ENCODE data around the gene EMP1. TPM values are rescaled to one million over a fixed set of nuclear protein-coding genes. Genes with fewer than 3 reads are reported as not detected.
A peak's percentile ranks its signal among the peaks of the same experiment; 100 is the strongest.

EMP1 gene
- total RNA-seq, 1 experiment from 2014 or later, result 0.63 TPM

GRCh38 chr12:13268581-13268980 is 72.1 kb downstream of the EMP1 start:
- Histone ChIP-seq H3K27ac (ENCODE audit: insufficient read length, low read depth, low read length) (no peak overlapping the region), H4K91ac (ENCODE audit: insufficient read length, low read depth, low read length) (no peak overlapping the region), H2BK15ac (ENCODE audit: low read depth, low read length) (no peak overlapping the region), H2BK12ac (ENCODE audit: insufficient read length, low read depth, low read length) (no peak overlapping the region), H4K8ac (replicated peaks; ENCODE audit: insufficient read length, low read depth, low read length) (no peak overlapping the region), H3K27me3 (ENCODE audit: insufficient read depth, low read length) (no peaks in the 10 kb centered on the region), H2AFZ (ENCODE audit: low read length) (no peak overlapping the region), H2BK20ac (ENCODE audit: low read depth, low read length, poor library complexity, severe bottlenecking) (no peak overlapping the region), H3K79me1 (ENCODE audit: insufficient read depth, low read depth, low read length, poor library complexity, severe bottlenecking) (no peaks in the 10 kb centered on the region), H2AK5ac (ENCODE audit: insufficient read length, low read length) (no peak overlapping the region), H3K23ac (ENCODE audit: insufficient read length, low read depth, low read length) (no peak overlapping the region), H3K4me2 (ENCODE audit: insufficient read depth, insufficient read length, low read length) (no peak overlapping the region), H3K9me3 (ENCODE audit: control insufficient read depth, low read depth, low read length) (no peaks in the 10 kb centered on the region), H3K4me1 (ENCODE audit: insufficient read depth, low read length) (no peaks in the 10 kb centered on the region), H2BK120ac (ENCODE audit: low read depth, low read length, poor library complexity, severe bottlenecking) (no peak overlapping the region), H3K4ac (ENCODE audit: low read depth, low read length) (no peak overlapping the region), H4K20me1 (ENCODE audit: control insufficient read depth, insufficient read depth, insufficient read length) (no peaks in the 10 kb centered on the region), H3K56ac (ENCODE audit: insufficient read length, low read depth, low read length) (no peak overlapping the region), H3K79me2 (ENCODE audit: insufficient read depth, low read length) (no peaks in the 10 kb centered on the region), H3T11ph (ENCODE audit: low read length) (no peak overlapping the region), H4K5ac (ENCODE audit: insufficient read length, low read depth, low read length) (no peak overlapping the region), H2BK5ac (ENCODE audit: insufficient read length, low read length) (no peak overlapping the region), H3K23me2 (ENCODE audit: insufficient read length, low read depth, low read length, poor library complexity, severe bottlenecking) (no peaks in the 10 kb centered on the region), H3K9ac (ENCODE audit: extremely low read depth, insufficient read length, low read length) (no peak overlapping the region), H3K18ac (ENCODE audit: insufficient read length, low read depth, low read length) (no peak overlapping the region), H3K14ac (ENCODE audit: insufficient read depth, low read length) (no peak overlapping the region)
- no peak for DNase-seq
- WGBS (ENCODE audit: extremely low coverage, insufficient read length, low lambda C conversion rate), result no CpG with 5 or more reads among the region's 6 CpGs
- no peak overlapping the region for H3K4me3 Mint-ChIP-seq
- H3K27ac Mint-ChIP-seq, result peak overlapping the region in 1 of 3 experiments; percentile 74; a peak in 2 of 7 replicates
- H3K27me3 Mint-ChIP-seq (ENCODE audit: low read depth), result peaks cover 3% of the 10 kb centered on the region
- H3K9me3 Mint-ChIP-seq, result peaks cover 10 to 13% of the 10 kb centered on the region in 2 experiments
- peaks cover 8 to 17% of the 10 kb centered on the region in 2 experiments for H3K4me1 Mint-ChIP-seq
- H3K36me3 Mint-ChIP-seq (ENCODE audit: insufficient read depth in 1 of 3, low read depth in 3 of 3), result peaks cover 7 to 10% (median 8%) of the 10 kb centered on the region in 3 experiments
- TF ChIP-seq, protein P1, sequence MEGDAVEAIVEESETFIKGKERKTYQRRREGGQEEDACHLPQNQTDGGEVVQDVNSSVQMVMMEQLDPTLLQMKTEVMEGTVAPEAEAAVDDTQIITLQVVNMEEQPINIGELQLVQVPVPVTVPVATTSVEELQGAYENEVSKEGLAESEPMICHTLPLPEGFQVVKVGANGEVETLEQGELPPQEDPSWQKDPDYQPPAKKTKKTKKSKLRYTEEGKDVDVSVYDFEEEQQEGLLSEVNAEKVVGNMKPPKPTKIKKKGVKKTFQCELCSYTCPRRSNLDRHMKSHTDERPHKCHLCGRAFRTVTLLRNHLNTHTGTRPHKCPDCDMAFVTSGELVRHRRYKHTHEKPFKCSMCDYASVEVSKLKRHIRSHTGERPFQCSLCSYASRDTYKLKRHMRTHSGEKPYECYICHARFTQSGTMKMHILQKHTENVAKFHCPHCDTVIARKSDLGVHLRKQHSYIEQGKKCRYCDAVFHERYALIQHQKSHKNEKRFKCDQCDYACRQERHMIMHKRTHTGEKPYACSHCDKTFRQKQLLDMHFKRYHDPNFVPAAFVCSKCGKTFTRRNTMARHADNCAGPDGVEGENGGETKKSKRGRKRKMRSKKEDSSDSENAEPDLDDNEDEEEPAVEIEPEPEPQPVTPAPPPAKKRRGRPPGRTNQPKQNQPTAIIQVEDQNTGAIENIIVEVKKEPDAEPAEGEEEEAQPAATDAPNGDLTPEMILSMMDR (conservative IDR thresholded peaks at IDR 0.05), result no peak

Other genes starting within 250 kb of the EMP1 start
- not detected in 2 replicates for gene GPRC5D, start 244.6 kb upstream of the EMP1 start, total RNA-seq (2021)
- gene HEBP1, start 196.5 kb upstream of the EMP1 start, total RNA-seq (2021), result 20.2 and 22.2 TPM in 2 replicates
- gene FAM234B, start 152.3 kb upstream of the EMP1 start, total RNA-seq (2021), result 20.2 and 20.8 TPM in 2 replicates
- gene GSG1, start 93.1 kb upstream of the EMP1 start, total RNA-seq (2021), result 0.22 and 0.33 TPM in 2 replicates

Measured in H9 (cell line).